IMR-90 (cell line): Measurements from ENCODE around the gene SEMA6D. TPM values are rescaled to one million over a fixed set of nuclear protein-coding genes. Genes with fewer than 3 reads are reported as not detected.

Experiments used
- ATAC-seq: fragments of 200-7000 bp; cut with Tn5 transposase; 2 replicates; pipeline ENCODE4 v1.9.1; 2020; ENCODE audit warnings: low read depth, mild to moderate bottlenecking, moderate library complexity
- BruUV-seq: library from RNA; stranded (reverse); fragments of 400-500 nt; replicated peaks from 2 replicates; lab custom pipeline; 2021; lab: Mats Ljungman, UMichigan
- CTCF ChIA-PET: fragments of 300-600 bp; formaldehyde crosslinking; extraction: SDS; loops from one replicate; lab custom pipeline; 2021; ENCODE audit warnings: antibody characterized with exemption; lab: Yijun Ruan, JAX
- POLR2A ChIA-PET: fragments of 300-600 bp; sonication (Branson Sonifier 250); formaldehyde crosslinking; loops from one replicate; lab custom pipeline; 2022; ENCODE audit warnings: antibody characterized with exemption; ENCODE audit not compliant: unreplicated experiment; lab: Charles Lee
- DNase-seq: peaks from one replicate; pipeline ENCODE4 v3.0.0; 2013
- H2AFZ ChIP-seq: replicated peaks from 2 replicates; pipeline ENCODE3; 2013; ENCODE audit warnings: low read length, mild to moderate bottlenecking; ENCODE audit not compliant: poor library complexity
- H2AK5ac ChIP-seq: 2 replicates; pipeline ENCODE4 v1.6.1; 2013; ENCODE audit warnings: low read depth, low read length, inconsistent platforms
- H2AK9ac ChIP-seq: replicated peaks from 2 replicates; pipeline ENCODE3; 2013; ENCODE audit warnings: mild to moderate bottlenecking, low read depth, low read length, moderate library complexity; ENCODE audit not compliant: poor library complexity
- H2BK120ac ChIP-seq: 2 replicates; pipeline ENCODE4 v1.6.1; 2013; ENCODE audit warnings: low read depth, low read length, inconsistent platforms
- H2BK15ac ChIP-seq: 3 replicates; pipeline ENCODE4 v1.6.1; 2013; ENCODE audit warnings: low read depth, low read length, inconsistent platforms
- H2BK20ac ChIP-seq: 2 replicates; pipeline ENCODE4 v1.6.1; 2013; ENCODE audit warnings: low read depth, mild to moderate bottlenecking, inconsistent platforms, low read length, moderate library complexity
- H2BK5ac ChIP-seq: 2 replicates; pipeline ENCODE4 v1.6.1; 2013; ENCODE audit warnings: mild to moderate bottlenecking, low read depth, low read length, inconsistent platforms; ENCODE audit not compliant: poor library complexity, severe bottlenecking
- H3K14ac ChIP-seq: replicated peaks from 2 replicates; pipeline ENCODE4 v1.6.1; 2013; ENCODE audit warnings: low read depth, low read length, inconsistent platforms
- H3K18ac ChIP-seq: 2 replicates; pipeline ENCODE4 v1.6.1; 2013; ENCODE audit warnings: low read depth, low read length, control low read depth
- H3K23ac ChIP-seq: 2 replicates; pipeline ENCODE4 v1.6.1; 2013; ENCODE audit warnings: low read depth, low read length, inconsistent platforms
- H3K27ac ChIP-seq: 2 replicates; pipeline ENCODE4 v1.5.1; 2013; ENCODE audit warnings: mild to moderate bottlenecking, control low read depth, low read length; ENCODE audit not compliant: insufficient read depth
- H3K27me3 ChIP-seq: 2 replicates; pipeline ENCODE4 v1.6.1; 2013; ENCODE audit warnings: low read length; ENCODE audit not compliant: control insufficient read depth, insufficient read depth
- H3K36me3 ChIP-seq: 2 replicates; pipeline ENCODE4 v1.6.1; 2013; ENCODE audit warnings: low read length, mixed read lengths; ENCODE audit not compliant: control insufficient read depth, insufficient read depth
- H3K4ac ChIP-seq: 2 replicates; pipeline ENCODE4 v1.6.1; 2013; ENCODE audit warnings: low read depth, low read length, inconsistent platforms
- H3K4me1 ChIP-seq: 2 replicates; pipeline ENCODE4 v1.6.1; 2013; ENCODE audit warnings: low read length, mixed read lengths; ENCODE audit not compliant: control insufficient read depth, insufficient read depth
- H3K4me2 ChIP-seq: 2 replicates; pipeline ENCODE4 v1.6.1; 2013; ENCODE audit warnings: low read depth, mild to moderate bottlenecking, control low read depth, low read length, moderate library complexity
- H3K4me3 ChIP-seq: 2 replicates; pipeline ENCODE4 v1.5.1; 2013; ENCODE audit warnings: low read depth, mild to moderate bottlenecking, control low read depth, low read length, moderate library complexity; ENCODE audit not compliant: insufficient read depth
- H3K56ac ChIP-seq: 2 replicates; pipeline ENCODE4 v1.6.1; 2013; ENCODE audit warnings: low read length, inconsistent platforms; ENCODE audit not compliant: insufficient read depth; ENCODE audit errors: extremely low read depth
- H3K79me1 ChIP-seq, 2 experiments: 2 replicates each; pipeline ENCODE4 v1.6.1; 2013; ENCODE audit warnings: low read length in 2 of 2, inconsistent platforms in 1 of 2, low read depth in 1 of 2
- H3K9ac ChIP-seq: 2 replicates; pipeline ENCODE4 v1.6.1; 2013; ENCODE audit warnings: low read depth, low read length, control low read depth
- H3K9me1 ChIP-seq: 2 replicates; pipeline ENCODE4 v1.6.1; 2013; ENCODE audit warnings: low read length, inconsistent platforms; ENCODE audit not compliant: insufficient read depth
- H3K9me3 ChIP-seq: 2 replicates; pipeline ENCODE4 v1.6.1; 2013; ENCODE audit warnings: low read length; ENCODE audit not compliant: control insufficient read depth, insufficient read depth
- H4K20me1 ChIP-seq: 2 replicates; pipeline ENCODE4 v1.6.1; 2013; ENCODE audit warnings: low read length, inconsistent platforms; ENCODE audit not compliant: insufficient read depth
- H4K5ac ChIP-seq: 2 replicates; pipeline ENCODE4 v1.6.1; 2013; ENCODE audit warnings: mild to moderate bottlenecking, low read depth, low read length, control low read depth
- H4K8ac ChIP-seq, 2 experiments: 2 replicates each; pipeline ENCODE4 v1.6.1; 2013; ENCODE audit warnings: low read depth in 2 of 2, low read length in 2 of 2, control low read depth in 1 of 2, inconsistent platforms in 1 of 2
- H4K91ac ChIP-seq: 2 replicates; pipeline ENCODE4 v1.6.1; 2013; ENCODE audit warnings: low read depth, low read length, inconsistent platforms; ENCODE audit not compliant: insufficient read depth
- CEBPB ChIP-seq: IDR thresholded peaks from 2 replicates; pipeline ENCODE4 v1.6.1; 2012; ENCODE audit warnings: low read depth, low read length, improper control_type of control experiment
- CHD1 ChIP-seq: IDR thresholded peaks from 2 replicates; pipeline ENCODE4 v1.6.1; 2012; ENCODE audit warnings: low read depth, low read length, improper control_type of control experiment
- FOS ChIP-seq: fragments of 150-350 bp; IDR thresholded peaks from 2 replicates; pipeline ENCODE4 v1.6.1; 2016; ENCODE audit warnings: low read depth, low read length
- MAFK ChIP-seq: IDR thresholded peaks from 2 replicates; pipeline ENCODE4 v1.6.1; 2012; ENCODE audit warnings: low read depth, low read length, improper control_type of control experiment
- MAZ ChIP-seq: IDR thresholded peaks from 2 replicates; pipeline ENCODE4 v1.6.1; 2012; ENCODE audit warnings: low read depth, mild to moderate bottlenecking, low read length, improper control_type of control experiment, moderate library complexity, borderline replicate concordance
- MXI1 ChIP-seq: IDR thresholded peaks from 2 replicates; pipeline ENCODE4 v1.6.1; 2012; ENCODE audit warnings: low read depth, mild to moderate bottlenecking, low read length, moderate library complexity, borderline replicate concordance
- NFE2L2 ChIP-seq: fragments of 150-350 bp; IDR thresholded peaks from 2 replicates; pipeline ENCODE4 v1.6.1; 2016; ENCODE audit warnings: low read depth, mild to moderate bottlenecking, low read length
- POLR2A ChIP-seq: IDR thresholded peaks from 2 replicates; pipeline ENCODE4 v1.6.1; 2012; ENCODE audit warnings: mild to moderate bottlenecking, low read depth, low read length
- RAD21 ChIP-seq: IDR thresholded peaks from 2 replicates; pipeline ENCODE4 v1.6.1; 2012; ENCODE audit warnings: low read length, improper control_type of control experiment
- RFX5 ChIP-seq: IDR thresholded peaks from 2 replicates; pipeline ENCODE4 v1.8.0; 2012; ENCODE audit warnings: low read depth, mild to moderate bottlenecking, low read length, moderate library complexity
- WGBS, 2 experiments: methylation state at CpG; one replicate each; pipeline versions ENCODE4 v1.1.5 to v1.1.7; 2013; ENCODE audit warnings: missing lambda C conversion rate in 2 of 2; ENCODE audit not compliant: insufficient read length in 1 of 2; ENCODE audit errors: extremely low coverage in 2 of 2; 5-methylcytosine and 5-hydroxymethylcytosine counted together
- dilution Hi-C: fragments of 300-500 bp; cut with HindIII; formaldehyde crosslinking; loops from one replicate; pipeline ENCODE4 v1.14.3; 2018; ENCODE audit warnings: low sequenced_read_pairs; ENCODE audit not compliant: unreplicated experiment
- in situ Hi-C: fragments of 300-500 bp; cut with MboI; formaldehyde crosslinking; loops from 3 replicates; pipeline ENCODE4 v1.14.3; 2019; ENCODE audit warnings: low sequenced_read_pairs, inconsistent platforms, mixed read lengths
- intact Hi-C: fragments of 100-400 bp; cut with micrococcal nuclease; formaldehyde crosslinking; loops from 2 replicates; pipeline ENCODE4 v1.10.0; 2022
- polyA plus RNA-seq, 3 experiments: library from polyadenylated mRNA; depleted of rRNA; stranded (reverse); fragments of >200 nt; gene quantifications; 2 replicates each; pipeline ENCODE4 v1.2.3, GENCODE V29; 2012; ENCODE audit warnings: low replicate concordance in 1 of 3
- total RNA-seq: library from RNA; depleted of rRNA; stranded (reverse); fragments of >200 nt; gene quantifications from 2 replicates; pipeline ENCODE4 v1.2.3, GENCODE V29; 2012
- TF ChIP-seq, protein P1 (sequence below): conservative IDR thresholded peaks from 2 replicates; pipeline ENCODE4 v1.5.1; 2012; ENCODE audit warnings: mild to moderate bottlenecking, low read depth, low read length, improper control_type of control experiment
- TF ChIP-seq, protein P2 (sequence below): fragments of 150-350 bp; IDR thresholded peaks from 2 replicates; pipeline ENCODE4 v1.6.1; 2017; ENCODE audit warnings: mild to moderate bottlenecking, antibody characterized with exemption, low read length, low read depth

SEMA6D gene
- total and polyA plus RNA-seq, 2 of the 4 experiments (the other 2 are of a cell fraction): 12.6 to 17.4 TPM

DNA sequence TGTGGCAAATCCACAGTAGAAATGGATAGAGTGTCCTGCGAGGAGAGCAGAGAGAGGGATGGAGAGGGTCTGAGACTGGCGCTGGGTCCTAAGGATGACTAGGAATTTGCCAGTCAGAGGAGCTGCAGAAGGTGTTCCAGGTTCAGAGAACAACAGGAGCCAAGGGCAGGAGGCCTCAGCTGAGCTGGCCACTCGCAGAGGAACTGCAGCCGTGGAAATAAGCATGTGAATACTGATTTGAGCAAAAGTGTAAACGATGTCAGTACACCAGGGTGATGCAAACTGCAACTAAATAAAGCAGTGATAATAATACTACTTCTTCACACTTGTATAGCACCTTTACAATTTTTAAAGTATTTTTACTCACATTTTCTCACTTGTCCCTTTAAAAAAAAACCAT is 24.6 kb downstream of the SEMA6D start:
- H3K23ac ChIP-seq: no peak overlapping the region
- H4K8ac ChIP-seq: no peak overlapping the region
- no peaks in the 10 kb centered on the region for H3K9me3 ChIP-seq
- no peak overlapping the region for H3K4me3 ChIP-seq
- H2BK120ac ChIP-seq: no peak overlapping the region
- POLR2A ChIA-PET: no interaction called here
- no TSS peak for BruUV-seq
- no peak overlapping the region for H2AFZ ChIP-seq
- H2AK9ac ChIP-seq: no peak overlapping the region
- no peak overlapping the region for H3K56ac ChIP-seq
- H2BK5ac ChIP-seq: no peak overlapping the region
- no peak overlapping the region for H3K14ac ChIP-seq
- DNase-seq: no peak
- no peaks in the 10 kb centered on the region for H3K27me3 ChIP-seq
- dilution Hi-C loops: no loop called here
- no peak for ATAC-seq
- WGBS, 2 experiments: no CpG with 5 or more reads among the region's 5 CpGs
- peaks cover 5 to 47% of the 10 kb centered on the region in 2 experiments; a peak in 3 of 4 replicates for H3K79me1 ChIP-seq
- no peak overlapping the region for H3K18ac ChIP-seq
- intact Hi-C loops: no loop called here
- in situ Hi-C loops: no loop called here
- H2BK15ac ChIP-seq: no peak overlapping the region
- H3K9ac ChIP-seq: no peak overlapping the region
- H3K4ac ChIP-seq: no peak overlapping the region
- TF ChIP-seq MAZ: no peak
- TF ChIP-seq MAFK: no peak
- no peak for TF ChIP-seq POLR2A
- TF ChIP-seq FOS: no peak
- TF ChIP-seq CEBPB: no peak
- no peak for TF ChIP-seq RFX5
- no peak for TF ChIP-seq RAD21
- TF ChIP-seq, protein P1, sequence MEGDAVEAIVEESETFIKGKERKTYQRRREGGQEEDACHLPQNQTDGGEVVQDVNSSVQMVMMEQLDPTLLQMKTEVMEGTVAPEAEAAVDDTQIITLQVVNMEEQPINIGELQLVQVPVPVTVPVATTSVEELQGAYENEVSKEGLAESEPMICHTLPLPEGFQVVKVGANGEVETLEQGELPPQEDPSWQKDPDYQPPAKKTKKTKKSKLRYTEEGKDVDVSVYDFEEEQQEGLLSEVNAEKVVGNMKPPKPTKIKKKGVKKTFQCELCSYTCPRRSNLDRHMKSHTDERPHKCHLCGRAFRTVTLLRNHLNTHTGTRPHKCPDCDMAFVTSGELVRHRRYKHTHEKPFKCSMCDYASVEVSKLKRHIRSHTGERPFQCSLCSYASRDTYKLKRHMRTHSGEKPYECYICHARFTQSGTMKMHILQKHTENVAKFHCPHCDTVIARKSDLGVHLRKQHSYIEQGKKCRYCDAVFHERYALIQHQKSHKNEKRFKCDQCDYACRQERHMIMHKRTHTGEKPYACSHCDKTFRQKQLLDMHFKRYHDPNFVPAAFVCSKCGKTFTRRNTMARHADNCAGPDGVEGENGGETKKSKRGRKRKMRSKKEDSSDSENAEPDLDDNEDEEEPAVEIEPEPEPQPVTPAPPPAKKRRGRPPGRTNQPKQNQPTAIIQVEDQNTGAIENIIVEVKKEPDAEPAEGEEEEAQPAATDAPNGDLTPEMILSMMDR: no peak
- no peak for TF ChIP-seq NFE2L2
- TF ChIP-seq, protein P2, sequence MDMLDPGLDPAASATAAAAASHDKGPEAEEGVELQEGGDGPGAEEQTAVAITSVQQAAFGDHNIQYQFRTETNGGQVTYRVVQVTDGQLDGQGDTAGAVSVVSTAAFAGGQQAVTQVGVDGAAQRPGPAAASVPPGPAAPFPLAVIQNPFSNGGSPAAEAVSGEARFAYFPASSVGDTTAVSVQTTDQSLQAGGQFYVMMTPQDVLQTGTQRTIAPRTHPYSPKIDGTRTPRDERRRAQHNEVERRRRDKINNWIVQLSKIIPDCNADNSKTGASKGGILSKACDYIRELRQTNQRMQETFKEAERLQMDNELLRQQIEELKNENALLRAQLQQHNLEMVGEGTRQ: no peak
- no peak for TF ChIP-seq MXI1
- TF ChIP-seq CHD1: no peak
- H4K5ac ChIP-seq: no peak overlapping the region
- H2BK20ac ChIP-seq: no peak overlapping the region
- no peak overlapping the region for H3K4me2 ChIP-seq
- H3K27ac ChIP-seq: no peak overlapping the region
- peaks cover 9% of the 10 kb centered on the region for H3K36me3 ChIP-seq
- peaks cover 2% of the 10 kb centered on the region; the same call in 1 of the 2 replicates for H3K4me1 ChIP-seq
- CTCF ChIA-PET: no interaction called here
- H4K91ac ChIP-seq: no peak overlapping the region
- H4K20me1 ChIP-seq: no peaks in the 10 kb centered on the region
- no peak overlapping the region for H2AK5ac ChIP-seq
- 0 out of 2 replicates have a peak, but pooled peaks cover 8% of the 10 kb centered on the region for H3K9me1 ChIP-seq
